ENCODE measurements around the gene GPATCH2. TPM values are rescaled to one million over a fixed set of nuclear protein-coding genes. Genes with fewer than 3 reads are reported as not detected.
"Not testable (repeated sequence)": the region's sequence is repeated elsewhere in the genome, so short reads cannot be mapped to it uniquely, and the experiment has no call there.

Gene GPATCH2
- total and polyA plus RNA-seq, 2 donors = 6.5 to 16.9 TPM

DNA sequence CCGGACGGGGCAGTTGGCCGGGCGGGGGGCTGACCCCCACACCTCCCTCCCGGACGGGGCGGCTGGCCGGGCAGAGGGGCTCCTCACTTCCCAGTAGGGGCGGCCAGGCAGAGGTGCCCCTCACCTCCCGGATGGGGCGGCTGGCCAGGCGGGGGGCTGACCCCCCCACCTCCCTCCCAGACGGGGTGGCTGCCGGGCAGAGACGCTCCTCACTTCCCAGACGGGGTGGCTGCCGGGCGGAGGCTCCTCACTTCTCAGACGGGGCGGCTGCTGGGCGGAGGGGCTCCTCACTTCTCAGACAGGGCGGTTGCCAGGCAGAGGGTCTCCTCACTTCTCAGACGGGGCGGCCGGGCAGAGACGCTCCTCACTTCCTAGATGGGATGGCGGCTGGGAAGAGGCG is 107.0 kb downstream of the GPATCH2 start:
- not testable (repeated sequence) for H3K4me3 ChIP-seq (ENCODE audit: low read length in 2 of 2); H3K27ac ChIP-seq (ENCODE audit: low read depth in 1 of 2, low read length in 1 of 2); DNase-seq (ENCODE audit: low read depth in 6 of 9, low spot score in 9 of 9); H3K27me3 ChIP-seq (ENCODE audit: control insufficient read depth in 2 of 2, insufficient read depth in 1 of 2, low read length in 1 of 2); H3K4me1 ChIP-seq (ENCODE audit: control insufficient read depth in 2 of 2, insufficient read depth in 2 of 2, low read length in 2 of 2); H3K36me3 ChIP-seq (ENCODE audit: control insufficient read depth in 2 of 2, insufficient read depth in 2 of 2, low read length in 1 of 2); H3K9me3 ChIP-seq (ENCODE audit: control insufficient read depth in 2 of 2, insufficient read depth in 1 of 2, low read length in 1 of 2)
- WGBS = 94% methylated on average over 25 of the region's 28 CpGs

- Histone ChIP-seq H3K27me3 (ENCODE audit: control insufficient read depth in 2 of 2, insufficient read depth in 1 of 2, low read length in 1 of 2) (no peaks in the 10 kb centered on the region), H3K36me3 (ENCODE audit: control insufficient read depth in 2 of 2, insufficient read depth in 2 of 2, low read length in 1 of 2) (no peaks in the 10 kb centered on the region), H3K27ac (ENCODE audit: low read depth in 1 of 2, low read length in 1 of 2) (no peak overlapping the region), H3K9me3 (ENCODE audit: control insufficient read depth in 2 of 2, insufficient read depth in 1 of 2, low read length in 1 of 2) (no peaks in the 10 kb centered on the region), H3K4me1 (ENCODE audit: control insufficient read depth in 2 of 2, insufficient read depth in 2 of 2, low read length in 2 of 2) (no peaks in the 10 kb centered on the region), H3K4me3 (ENCODE audit: low read length in 2 of 2) (no peak overlapping the region)
- 97% methylated on average over 3 of the region's 3 CpGs for WGBS
- no peak for DNase-seq (ENCODE audit: low read depth in 6 of 9, low spot score in 9 of 9)
Measured at GRCh38 chr1:217522277-217522676, 108.6 kb downstream of the GPATCH2 start.

- Histone ChIP-seq H3K27ac (ENCODE audit: low read depth in 1 of 2, low read length in 1 of 2) (no peak overlapping the region), H3K9me3 (ENCODE audit: control insufficient read depth in 2 of 2, insufficient read depth in 1 of 2, low read length in 1 of 2) (no peaks in the 10 kb centered on the region), H3K36me3 (ENCODE audit: control insufficient read depth in 2 of 2, insufficient read depth in 2 of 2, low read length in 1 of 2) (no peaks in the 10 kb centered on the region), H3K27me3 (ENCODE audit: control insufficient read depth in 2 of 2, insufficient read depth in 1 of 2, low read length in 1 of 2) (no peaks in the 10 kb centered on the region), H3K4me1 (ENCODE audit: control insufficient read depth in 2 of 2, insufficient read depth in 2 of 2, low read length in 2 of 2) (no peaks in the 10 kb centered on the region), H3K4me3 (ENCODE audit: low read length in 2 of 2) (no peak overlapping the region)
- 97% methylated on average over 4 of the region's 4 CpGs for WGBS
- no peak for DNase-seq (ENCODE audit: low read depth in 6 of 9, low spot score in 9 of 9)
Measured at GRCh38 chr1:217521317-217521716, 109.6 kb downstream of the GPATCH2 start.

GRCh38 chr1:217506878-217507277 is 124.0 kb downstream of the GPATCH2 start:
- Histone ChIP-seq H3K27me3 (ENCODE audit: control insufficient read depth in 2 of 2, insufficient read depth in 1 of 2, low read length in 1 of 2) (no peaks in the 10 kb centered on the region), H3K9me3 (ENCODE audit: control insufficient read depth in 2 of 2, insufficient read depth in 1 of 2, low read length in 1 of 2) (no peaks in the 10 kb centered on the region), H3K27ac (ENCODE audit: low read depth in 1 of 2, low read length in 1 of 2) (no peak overlapping the region), H3K36me3 (ENCODE audit: control insufficient read depth in 2 of 2, insufficient read depth in 2 of 2, low read length in 1 of 2) (no peaks in the 10 kb centered on the region), H3K4me3 (ENCODE audit: low read length in 2 of 2) (no peak overlapping the region), H3K4me1 (ENCODE audit: control insufficient read depth in 2 of 2, insufficient read depth in 2 of 2, low read length in 2 of 2) (no peaks in the 10 kb centered on the region)
- WGBS = 97% methylated on average over 2 of the region's 2 CpGs
- DNase-seq (ENCODE audit: low read depth in 6 of 9, low spot score in 9 of 9) = no peak

DNA sequence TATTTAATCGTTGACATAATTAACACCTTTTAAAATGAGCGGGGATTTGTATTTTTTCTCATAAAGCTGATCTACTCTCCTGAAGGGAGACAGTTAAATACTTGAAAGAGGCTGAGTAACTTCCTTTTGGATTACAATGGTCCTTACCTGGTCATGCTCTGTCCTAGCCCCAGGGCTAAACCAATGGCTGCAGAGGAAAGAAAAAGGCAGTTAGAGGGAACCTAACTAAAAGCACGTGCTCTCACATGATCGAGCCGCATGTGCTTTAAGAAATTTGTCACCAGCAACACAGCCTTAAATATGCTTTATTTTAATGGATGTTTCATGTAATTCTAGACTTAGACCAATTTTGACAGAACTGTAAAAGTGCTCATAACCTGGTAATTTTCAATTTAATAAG is 132.7 kb downstream of the GPATCH2 start:
- WGBS = 95% methylated on average over 5 of the region's 5 CpGs
- H3K27me3 ChIP-seq (ENCODE audit: control insufficient read depth in 2 of 2, insufficient read depth in 1 of 2, low read length in 1 of 2) = no peaks in the 10 kb centered on the region
- no peaks in the 10 kb centered on the region for H3K4me1 ChIP-seq (ENCODE audit: control insufficient read depth in 2 of 2, insufficient read depth in 2 of 2, low read length in 2 of 2)
- H3K9me3 ChIP-seq (ENCODE audit: control insufficient read depth in 2 of 2, insufficient read depth in 1 of 2, low read length in 1 of 2) = no peaks in the 10 kb centered on the region
- no peak overlapping the region for H3K27ac ChIP-seq (ENCODE audit: low read depth in 1 of 2, low read length in 1 of 2)
- DNase-seq (ENCODE audit: low read depth in 6 of 9, low spot score in 9 of 9) = no peak
- H3K36me3 ChIP-seq (ENCODE audit: control insufficient read depth in 2 of 2, insufficient read depth in 2 of 2, low read length in 1 of 2) = no peaks in the 10 kb centered on the region
- H3K4me3 ChIP-seq (ENCODE audit: low read length in 2 of 2) = no peak overlapping the region

- no peak overlapping the region for H3K27ac ChIP-seq (ENCODE audit: low read depth in 1 of 2, low read length in 1 of 2)
- no peaks in the 10 kb centered on the region for H3K36me3 ChIP-seq (ENCODE audit: control insufficient read depth in 2 of 2, insufficient read depth in 2 of 2, low read length in 1 of 2)
- H3K27me3 ChIP-seq (ENCODE audit: control insufficient read depth in 2 of 2, insufficient read depth in 1 of 2, low read length in 1 of 2) = no peaks in the 10 kb centered on the region
- DNase-seq (ENCODE audit: low read depth in 6 of 9, low spot score in 9 of 9) = no peak
- no peaks in the 10 kb centered on the region for H3K9me3 ChIP-seq (ENCODE audit: control insufficient read depth in 2 of 2, insufficient read depth in 1 of 2, low read length in 1 of 2)
- H3K4me3 ChIP-seq (ENCODE audit: low read length in 2 of 2) = no peak overlapping the region
- H3K4me1 ChIP-seq (ENCODE audit: control insufficient read depth in 2 of 2, insufficient read depth in 2 of 2, low read length in 2 of 2) = no peaks in the 10 kb centered on the region
Measured at GRCh38 chr1:217495249-217495648, 135.6 kb downstream of the GPATCH2 start.

DNA sequence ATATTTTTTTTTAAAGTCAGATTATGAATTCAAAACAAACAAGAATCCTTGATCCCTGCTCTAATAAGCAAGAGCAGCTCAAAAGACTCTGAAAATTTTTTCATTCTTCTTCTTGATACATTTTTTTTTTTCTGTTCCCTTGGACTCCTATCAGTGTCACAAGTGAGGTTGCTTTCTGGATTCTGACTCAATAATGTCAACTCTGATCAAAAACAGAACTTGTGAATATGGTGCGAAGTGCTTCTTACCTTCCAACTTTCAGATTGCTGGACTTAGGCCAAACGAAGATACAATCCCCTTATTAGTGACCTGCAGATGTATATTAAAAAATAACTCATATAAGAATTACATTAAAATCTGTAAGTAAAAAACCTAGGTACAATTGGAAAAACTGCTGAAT is 136.1 kb downstream of the GPATCH2 start:
- WGBS = 95% methylated on average over 2 of the region's 2 CpGs
- no peak overlapping the region for H3K27ac ChIP-seq (ENCODE audit: low read depth in 1 of 2, low read length in 1 of 2)
- H3K4me1 ChIP-seq (ENCODE audit: control insufficient read depth in 2 of 2, insufficient read depth in 2 of 2, low read length in 2 of 2) = no peaks in the 10 kb centered on the region
- no peaks in the 10 kb centered on the region for H3K27me3 ChIP-seq (ENCODE audit: control insufficient read depth in 2 of 2, insufficient read depth in 1 of 2, low read length in 1 of 2)
- no peak for DNase-seq (ENCODE audit: low read depth in 6 of 9, low spot score in 9 of 9)
- no peaks in the 10 kb centered on the region for H3K9me3 ChIP-seq (ENCODE audit: control insufficient read depth in 2 of 2, insufficient read depth in 1 of 2, low read length in 1 of 2)
- H3K36me3 ChIP-seq (ENCODE audit: control insufficient read depth in 2 of 2, insufficient read depth in 2 of 2, low read length in 1 of 2) = no peaks in the 10 kb centered on the region
- H3K4me3 ChIP-seq (ENCODE audit: low read length in 2 of 2) = no peak overlapping the region

- no peak for DNase-seq (ENCODE audit: low read depth in 6 of 9, low spot score in 9 of 9)
- Histone ChIP-seq H3K27ac (ENCODE audit: low read depth in 1 of 2, low read length in 1 of 2) (no peak overlapping the region), H3K4me3 (ENCODE audit: low read length in 2 of 2) (no peak overlapping the region), H3K9me3 (ENCODE audit: control insufficient read depth in 2 of 2, insufficient read depth in 1 of 2, low read length in 1 of 2) (no peaks in the 10 kb centered on the region), H3K36me3 (ENCODE audit: control insufficient read depth in 2 of 2, insufficient read depth in 2 of 2, low read length in 1 of 2) (no peaks in the 10 kb centered on the region), H3K27me3 (ENCODE audit: control insufficient read depth in 2 of 2, insufficient read depth in 1 of 2, low read length in 1 of 2) (no peaks in the 10 kb centered on the region), H3K4me1 (ENCODE audit: control insufficient read depth in 2 of 2, insufficient read depth in 2 of 2, low read length in 2 of 2) (no peaks in the 10 kb centered on the region)
- 98% methylated on average over 1 of the region's 1 CpG for WGBS
Measured at GRCh38 chr1:217493290-217493689, 137.6 kb downstream of the GPATCH2 start.

DNA sequence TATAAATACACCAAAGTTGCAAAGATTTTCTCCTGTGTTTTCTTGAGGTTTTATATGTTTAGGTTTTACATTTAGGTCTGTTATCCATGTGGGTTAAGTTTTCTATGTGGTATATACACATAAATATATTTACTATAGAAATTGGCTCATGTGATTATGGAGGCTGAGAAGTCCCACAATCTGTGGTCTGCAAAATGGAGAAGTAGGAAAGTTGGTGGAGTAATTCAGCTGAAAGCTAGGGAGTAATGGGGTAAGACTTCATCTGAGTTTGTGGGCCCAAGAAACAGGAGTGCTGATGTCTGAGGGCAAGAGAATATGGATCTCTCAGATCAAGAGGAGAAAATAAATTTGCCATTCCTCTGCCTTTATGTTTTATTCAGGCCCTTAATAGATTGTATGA is 146.0 kb downstream of the GPATCH2 start:
- H3K27me3 ChIP-seq (ENCODE audit: control insufficient read depth in 2 of 2, insufficient read depth in 1 of 2, low read length in 1 of 2) = no peaks in the 10 kb centered on the region
- no peaks in the 10 kb centered on the region for H3K4me1 ChIP-seq (ENCODE audit: control insufficient read depth in 2 of 2, insufficient read depth in 2 of 2, low read length in 2 of 2)
- DNase-seq (ENCODE audit: low read depth in 6 of 9, low spot score in 9 of 9) = no peak

More for the DNA sequence above, 146.0 kb downstream of the GPATCH2 start:
- no peaks in the 10 kb centered on the region for H3K36me3 ChIP-seq (ENCODE audit: control insufficient read depth in 2 of 2, insufficient read depth in 2 of 2, low read length in 1 of 2)
- H3K4me3 ChIP-seq (ENCODE audit: low read length in 2 of 2) = no peak overlapping the region
- H3K27ac ChIP-seq (ENCODE audit: low read depth in 1 of 2, low read length in 1 of 2) = no peak overlapping the region
- H3K9me3 ChIP-seq (ENCODE audit: control insufficient read depth in 2 of 2, insufficient read depth in 1 of 2, low read length in 1 of 2) = no peaks in the 10 kb centered on the region

Measured in thymus (tissue), 11 donors.